ENCODE data around the gene TMEM134. TPM values are rescaled to one million over a fixed set of nuclear protein-coding genes. Genes with fewer than 3 reads are reported as not detected.
A peak's percentile ranks its signal among the peaks of the same experiment; 100 is the strongest.

TMEM134 gene
- total RNA-seq, 2 experiments from 2014 or later = 49.9 to 52.4 TPM

DNA sequence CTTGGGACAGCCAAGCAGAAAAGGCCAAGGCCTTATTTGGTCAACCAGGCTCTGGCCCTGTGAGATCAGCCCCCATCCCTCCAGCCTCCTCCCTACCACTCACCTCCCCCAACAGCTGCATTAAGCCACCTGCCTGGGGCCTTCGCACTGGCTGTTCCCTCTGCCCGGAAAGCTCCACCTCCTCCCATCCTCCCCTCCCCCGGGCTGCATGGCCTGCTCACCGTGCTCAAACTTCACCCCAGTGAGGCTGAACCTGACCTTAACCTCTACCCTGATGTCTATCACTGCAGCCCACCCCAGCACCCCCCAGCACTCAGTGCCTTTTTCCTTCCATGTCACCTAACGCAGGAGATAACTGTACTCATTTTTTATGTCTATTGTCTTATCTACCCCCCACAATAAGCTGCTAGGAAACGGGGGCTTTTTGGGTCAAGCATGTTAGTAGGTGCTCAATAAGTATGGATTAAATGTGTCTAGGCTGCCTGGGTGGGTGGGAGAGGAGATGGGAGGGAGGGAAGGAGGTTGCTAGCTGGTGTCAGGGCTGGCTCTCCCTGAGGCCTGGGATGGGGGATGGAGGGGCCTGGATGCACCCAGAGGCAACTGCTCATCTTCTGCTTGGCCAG lies 32.5 kb downstream of the TMEM134 start:
- Histone ChIP-seq H3K9me3 (ENCODE audit: control insufficient read depth in 1 of 2, insufficient read depth in 1 of 2, low read length in 2 of 2) (no peaks in the 10 kb centered on the region), H3K4me1 (ENCODE audit: insufficient read depth, low read length) (peaks cover 81% of the 10 kb centered on the region), H3K36me3 (ENCODE audit: insufficient read depth, low read length) (peaks cover 47% of the 10 kb centered on the region), H3K4me3 (ENCODE audit: low read length) (peak overlapping the region; percentile 97), H3K27ac (ENCODE audit: low read depth in 1 of 2, low read length in 2 of 2) (peak overlapping the region in 1 of 2 donors; percentile 94), H3K27me3 (ENCODE audit: control insufficient read depth in 1 of 2, insufficient read depth in 2 of 2, low read length in 2 of 2) (no peaks in the 10 kb centered on the region)
- CTCF ChIA-PET = interaction anchor here (0.9 to 4.3 kb wide), 8 partner anchors 16 to 91 kb away, joined by 3 to 21 read pairs (median 4); partner anchors contain the start of genes PPP1CA and TBC1D10C
- peak in 13 of 14 experiments; percentile 55 to 82 (median 69) for DNase-seq
- intact Hi-C loops (cut with DNase I, micrococcal nuclease) = loop anchor here (1.0 to 2.0 kb wide), 6 partner anchors 10 to 70 kb away; partner anchors contain the start of genes PPP1CA (in 1 of the 2) and TMEM134 (in 1 of the 2)
- Mint-ChIP-seq H3K4me1 (ENCODE audit: low read depth) (peaks cover 71% of the 10 kb centered on the region), H3K27me3 (no peaks in the 10 kb centered on the region), H3K36me3 (ENCODE audit: low read depth) (peaks cover 63% of the 10 kb centered on the region), H3K9me3 (no peaks in the 10 kb centered on the region), H3K4me3 (peak overlapping the region; percentile 98), H3K27ac (peak overlapping the region; percentile 98)
- POLR2A ChIA-PET = interaction anchor here (0.6 to 17.7 kb wide), 27 partner anchors 8 to 1937 kb away, joined by 3 to 411 read pairs (median 11); partner anchors contain the start of genes AIP, CABP4, CARNS1 and CDK2AP2
- ATAC-seq (ENCODE audit: poor library complexity) = peak; percentile 13
- TF ChIP-seq, protein P1, sequence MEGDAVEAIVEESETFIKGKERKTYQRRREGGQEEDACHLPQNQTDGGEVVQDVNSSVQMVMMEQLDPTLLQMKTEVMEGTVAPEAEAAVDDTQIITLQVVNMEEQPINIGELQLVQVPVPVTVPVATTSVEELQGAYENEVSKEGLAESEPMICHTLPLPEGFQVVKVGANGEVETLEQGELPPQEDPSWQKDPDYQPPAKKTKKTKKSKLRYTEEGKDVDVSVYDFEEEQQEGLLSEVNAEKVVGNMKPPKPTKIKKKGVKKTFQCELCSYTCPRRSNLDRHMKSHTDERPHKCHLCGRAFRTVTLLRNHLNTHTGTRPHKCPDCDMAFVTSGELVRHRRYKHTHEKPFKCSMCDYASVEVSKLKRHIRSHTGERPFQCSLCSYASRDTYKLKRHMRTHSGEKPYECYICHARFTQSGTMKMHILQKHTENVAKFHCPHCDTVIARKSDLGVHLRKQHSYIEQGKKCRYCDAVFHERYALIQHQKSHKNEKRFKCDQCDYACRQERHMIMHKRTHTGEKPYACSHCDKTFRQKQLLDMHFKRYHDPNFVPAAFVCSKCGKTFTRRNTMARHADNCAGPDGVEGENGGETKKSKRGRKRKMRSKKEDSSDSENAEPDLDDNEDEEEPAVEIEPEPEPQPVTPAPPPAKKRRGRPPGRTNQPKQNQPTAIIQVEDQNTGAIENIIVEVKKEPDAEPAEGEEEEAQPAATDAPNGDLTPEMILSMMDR (IDR thresholded peaks at IDR 0.05) = no peak

DNA sequence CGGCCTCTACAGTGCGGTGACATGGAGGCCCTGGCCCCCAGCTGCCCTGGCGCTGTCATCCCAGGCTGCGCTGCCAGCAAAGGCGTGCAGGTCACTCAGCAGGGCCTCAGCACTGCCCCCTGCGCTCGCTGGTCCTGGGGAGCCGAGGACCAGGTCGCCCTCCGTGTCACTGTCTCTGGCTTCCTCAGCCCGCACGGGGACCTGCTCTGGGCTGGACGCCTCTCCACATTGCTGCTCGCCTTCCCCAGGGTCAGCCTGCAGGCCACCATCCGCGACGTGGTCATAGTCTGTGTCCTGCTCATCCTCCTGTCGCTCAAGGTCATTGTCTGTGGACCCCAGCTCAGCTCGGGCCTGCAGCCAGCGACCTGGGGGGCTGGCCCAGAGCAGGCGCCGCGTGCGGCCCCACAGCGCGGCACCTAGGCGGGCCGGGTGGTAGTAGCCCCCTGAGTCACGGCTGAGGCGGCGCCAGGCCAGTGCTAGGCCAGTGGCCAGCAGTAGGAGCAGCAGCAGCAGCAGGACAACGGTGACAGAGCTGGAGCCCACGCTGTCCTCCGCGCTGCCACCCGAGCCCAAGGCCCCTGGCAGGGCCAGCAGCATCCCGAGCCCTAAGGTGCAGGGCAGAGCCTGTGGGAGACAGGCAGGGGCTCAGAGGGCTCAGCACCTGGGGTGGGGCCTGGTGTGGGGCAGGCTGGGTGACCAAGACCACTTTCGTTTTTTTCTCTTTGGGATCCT lies 33.2 kb downstream of the TMEM134 start:
- TF ChIP-seq, protein P1 (IDR thresholded peaks at IDR 0.05) = no peak
- Mint-ChIP-seq H3K4me3 (peak overlapping the region; percentile 98), H3K9me3 (no peaks in the 10 kb centered on the region), H3K27me3 (no peaks in the 10 kb centered on the region), H3K27ac (peak overlapping the region; percentile 98), H3K4me1 (ENCODE audit: low read depth) (peaks cover 65% of the 10 kb centered on the region), H3K36me3 (ENCODE audit: low read depth) (peaks cover 68% of the 10 kb centered on the region)
- intact Hi-C loops (cut with DNase I, micrococcal nuclease) = loop anchor here (2.0 kb wide), 5 partner anchors 27 to 71 kb away; partner anchors contain the start of genes PPP1CA (in 1 of the 2) and TMEM134 (in 1 of the 2)
- Histone ChIP-seq H3K27ac (ENCODE audit: low read depth in 1 of 2, low read length in 2 of 2) (peak overlapping the region in 1 of 2 donors; percentile 94), H3K9me3 (ENCODE audit: control insufficient read depth in 1 of 2, insufficient read depth in 1 of 2, low read length in 2 of 2) (no peaks in the 10 kb centered on the region), H3K4me3 (ENCODE audit: low read length) (peak overlapping the region; percentile 97), H3K4me1 (ENCODE audit: insufficient read depth, low read length) (peaks cover 79% of the 10 kb centered on the region), H3K36me3 (ENCODE audit: insufficient read depth, low read length) (peaks cover 51% of the 10 kb centered on the region), H3K27me3 (ENCODE audit: control insufficient read depth in 1 of 2, insufficient read depth in 2 of 2, low read length in 2 of 2) (no peaks in the 10 kb centered on the region)
- CTCF ChIA-PET = interaction anchor here (0.9 to 4.3 kb wide), 4 partner anchors 29 to 90 kb away, joined by 3 to 21 read pairs (median 4); partner anchors contain the start of gene PPP1CA
- DNase-seq (no peak), ATAC-seq (ENCODE audit: poor library complexity) (no peak)
- POLR2A ChIA-PET = interaction anchor here (0.6 to 17.7 kb wide), 19 partner anchors 7 to 1937 kb away, joined by 3 to 411 read pairs (median 21); partner anchors contain the start of genes AIP, CABP4, CARNS1 and CLCF1

DNA sequence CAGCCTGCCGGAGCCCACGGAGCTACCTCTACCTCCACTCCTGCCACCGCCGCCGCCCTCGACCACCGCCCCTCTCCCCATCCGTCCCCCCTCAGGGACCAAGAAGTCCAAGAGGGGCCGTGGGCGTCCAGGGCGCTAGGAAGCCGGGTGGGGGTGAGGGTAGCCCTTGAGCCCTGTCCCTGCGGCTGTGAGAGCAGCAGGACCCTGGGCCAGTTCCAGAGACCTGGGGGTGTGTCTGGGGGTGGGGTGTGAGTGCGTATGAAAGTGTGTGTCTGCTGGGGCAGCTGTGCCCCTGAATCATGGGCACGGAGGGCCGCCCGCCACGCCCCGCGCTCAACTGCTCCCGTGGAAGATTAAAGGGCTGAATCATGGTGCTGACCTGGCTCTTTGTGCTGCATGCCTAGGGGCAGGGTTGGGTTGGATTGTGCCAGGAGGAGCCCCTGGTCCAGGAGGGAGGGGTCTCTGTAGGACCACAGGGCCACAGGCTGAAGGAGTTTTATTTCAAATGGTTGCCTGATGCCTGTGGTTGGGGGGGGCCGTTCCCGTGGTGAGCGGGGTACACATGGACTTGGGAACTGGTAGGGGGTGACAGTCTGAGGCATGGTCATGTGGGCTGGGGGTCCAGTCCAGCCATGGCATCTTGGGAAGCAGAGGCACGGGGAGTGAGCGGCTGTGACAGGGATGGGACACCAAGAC lies 33.9 kb downstream of the TMEM134 start:
- TF ChIP-seq, protein P1 (IDR thresholded peaks at IDR 0.05) = no peak
- ChIA-PET POLR2A (interaction anchor here (1.3 to 17.7 kb wide), 9 partner anchors 9 to 50 kb away, joined by 6 to 411 read pairs (median 87); partner anchors contain the start of genes AIP, CARNS1, PPP1CA and TBC1D10C), CTCF (no interaction called here)
- peak overlapping the region; percentile 78 for H3K27ac Mint-ChIP-seq
- Histone ChIP-seq H3K27me3 (ENCODE audit: control insufficient read depth in 1 of 2, insufficient read depth in 2 of 2, low read length in 2 of 2) (no peaks in the 10 kb centered on the region), H3K4me1 (ENCODE audit: insufficient read depth, low read length) (peaks cover 77% of the 10 kb centered on the region), H3K27ac (ENCODE audit: low read depth in 1 of 2, low read length in 2 of 2) (peak overlapping the region; percentile 52 to 94), H3K9me3 (ENCODE audit: control insufficient read depth in 1 of 2, insufficient read depth in 1 of 2, low read length in 2 of 2) (no peaks in the 10 kb centered on the region), H3K36me3 (ENCODE audit: insufficient read depth, low read length) (peaks cover 51% of the 10 kb centered on the region), H3K4me3 (ENCODE audit: low read length) (peak overlapping the region; percentile 97)
- H3K4me1 Mint-ChIP-seq (ENCODE audit: low read depth) = peaks cover 58% of the 10 kb centered on the region
- H3K4me3 Mint-ChIP-seq = peak overlapping the region; percentile 98
- H3K36me3 Mint-ChIP-seq (ENCODE audit: low read depth) = peaks cover 68% of the 10 kb centered on the region
- H3K9me3 Mint-ChIP-seq = no peaks in the 10 kb centered on the region
- ATAC-seq (ENCODE audit: poor library complexity) = no peak
- no peaks in the 10 kb centered on the region for H3K27me3 Mint-ChIP-seq
- intact Hi-C loops (cut with DNase I, micrococcal nuclease) = loop anchor here in 1 of 2 experiments (2.0 kb wide), 1 partner anchor 28 kb away; no protein-coding TSS in a partner anchor
- peak in 1 of 14 experiments; percentile 37 for DNase-seq

Measured in CD4-positive, alpha-beta T cell (primary cell).